Stimulated activated CD4-positive, alpha-beta T cell treated with anti-CD3 and anti-CD28 coated beads, Interleukin-15, amount 100 ng/mL, for 24 hours (primary cell): ENCODE results near the gene KIRREL2.
A peak's percentile ranks its signal among the peaks of the same experiment; 100 is the strongest.
"Not testable (repeated sequence)": the region's sequence is repeated elsewhere in the genome, so short reads cannot be mapped to it uniquely, and the experiment has no call there.

Experiments used
- DNase-seq: peaks from one replicate; pipeline ENCODE4 v3.0.0-alpha.2; 2020

KIRREL2 gene

GRCh38 chr19:35870124-35870736, 13.5 kb downstream of the KIRREL2 start:
- DNase-seq: peak; percentile 77

DNA sequence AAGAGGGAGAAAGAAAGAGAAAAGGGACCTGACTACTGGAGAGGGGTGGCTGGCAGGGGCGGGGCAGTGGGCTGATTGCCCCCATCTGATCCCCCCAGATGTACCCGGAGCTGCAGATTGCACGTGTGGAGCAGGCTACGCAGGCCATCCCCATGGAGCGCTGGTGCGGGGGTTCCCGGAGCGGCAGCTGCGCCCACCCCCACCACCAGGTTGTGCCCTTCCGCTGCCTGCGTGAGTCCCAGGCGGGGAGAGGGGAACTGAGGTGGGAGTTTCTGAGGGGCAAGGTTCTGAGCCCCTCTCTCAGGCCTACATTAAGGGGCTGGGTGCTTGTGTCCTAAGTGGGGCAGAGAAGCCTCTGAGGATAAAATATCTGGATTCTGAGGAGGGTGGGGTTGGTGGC, 14.1 kb downstream of the KIRREL2 start:
- DNase-seq: no peak

- DNase-seq: no peak
These were observed 14.9 kb downstream of the KIRREL2 start for GRCh38 chr19:35871611-35872010.

GRCh38 chr19:35872180-35872579, 15.5 kb downstream of the KIRREL2 start:
- DNase-seq: no peak

DNA sequence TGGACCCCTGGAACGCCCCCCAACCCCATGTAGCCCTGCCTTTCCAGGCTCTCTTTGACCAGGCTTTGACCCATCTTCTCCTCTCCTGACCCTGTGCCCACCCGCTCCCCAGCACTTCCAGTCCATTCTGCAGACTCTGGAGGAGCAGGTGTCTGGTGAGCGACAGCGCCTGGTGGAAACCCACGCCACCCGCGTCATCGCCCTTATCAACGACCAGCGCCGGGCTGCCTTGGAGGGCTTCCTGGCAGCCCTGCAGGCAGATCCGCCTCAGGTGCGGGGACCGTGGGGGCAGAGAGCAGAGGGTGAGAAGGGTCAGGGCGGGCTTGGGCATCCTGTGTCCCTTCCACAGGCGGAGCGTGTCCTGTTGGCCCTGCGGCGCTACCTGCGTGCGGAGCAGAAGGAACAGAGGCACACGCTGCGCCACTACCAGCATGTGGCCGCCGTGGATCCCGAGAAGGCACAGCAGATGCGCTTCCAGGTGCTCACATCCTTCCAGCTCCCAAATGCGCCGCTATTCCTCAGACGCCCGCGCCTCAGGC, 17.8 kb downstream of the KIRREL2 start:
- no peak for DNase-seq

- DNase-seq: no peak
These were observed 22.4 kb downstream of the KIRREL2 start for GRCh38 chr19:35879068-35879467.

DNA sequence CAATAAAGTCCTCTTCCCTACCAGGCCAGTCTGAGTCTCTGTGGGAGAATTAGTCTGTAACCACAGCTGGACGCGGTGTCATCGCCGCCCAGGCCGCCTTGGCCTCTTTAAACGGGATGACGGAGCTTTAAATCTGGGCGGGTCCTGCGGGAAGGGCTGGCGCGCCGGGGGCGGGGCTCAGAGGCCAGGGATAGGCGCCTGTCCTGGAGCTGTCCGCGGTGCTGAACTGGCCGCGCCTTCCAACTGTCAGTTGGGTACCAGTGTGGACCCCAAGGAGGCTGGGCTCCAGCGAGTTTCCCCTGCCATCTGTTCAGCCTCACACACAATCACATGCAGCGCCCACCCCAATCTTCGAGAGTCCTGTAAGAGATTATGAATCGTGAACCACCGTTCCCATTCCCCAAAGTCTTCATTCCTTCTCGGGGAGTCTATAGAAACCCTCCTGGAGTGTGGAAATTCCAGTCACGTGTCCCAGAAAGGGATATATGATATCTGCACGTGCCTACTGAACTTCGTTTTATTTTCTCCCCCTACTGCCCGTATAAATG, 23.1 kb downstream of the KIRREL2 start:
- DNase-seq: peak; percentile 91

DNA sequence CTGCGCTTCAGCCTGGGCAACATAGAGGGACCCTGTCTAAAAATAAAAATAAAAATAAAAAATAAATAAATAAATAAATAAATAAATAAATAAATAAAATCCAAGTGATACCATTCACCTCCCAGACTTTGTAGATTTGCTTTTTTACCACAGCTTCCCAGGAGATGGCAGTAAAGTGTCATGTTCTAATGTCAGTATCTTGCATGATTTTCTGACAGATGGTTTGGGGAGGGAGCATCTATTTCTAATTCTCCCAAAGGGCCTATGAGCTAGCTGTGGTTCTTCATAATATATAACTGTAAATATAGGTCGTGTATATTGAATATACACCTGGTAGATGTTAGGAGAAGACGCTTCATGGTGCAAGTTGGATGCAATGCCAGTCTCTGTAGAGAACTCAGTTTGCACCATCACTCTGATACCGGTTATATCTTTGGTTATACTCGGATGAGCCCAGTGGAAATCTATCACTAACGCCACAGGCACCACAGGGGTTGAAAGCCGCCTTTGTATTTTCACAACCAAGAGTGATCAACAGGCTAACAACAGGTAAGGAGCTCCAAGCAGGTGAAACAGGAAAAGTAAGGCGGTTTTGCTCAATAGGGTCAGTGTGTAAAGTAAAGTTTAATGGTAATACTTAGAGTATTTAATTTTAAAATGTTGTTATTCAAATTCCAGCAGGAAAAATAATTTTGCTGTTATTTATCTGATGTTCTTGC, 25.6 kb downstream of the KIRREL2 start:
- no peak for DNase-seq

- DNase-seq: no peak
These were observed 27.2 kb downstream of the KIRREL2 start for GRCh38 chr19:35883882-35884281.

DNA sequence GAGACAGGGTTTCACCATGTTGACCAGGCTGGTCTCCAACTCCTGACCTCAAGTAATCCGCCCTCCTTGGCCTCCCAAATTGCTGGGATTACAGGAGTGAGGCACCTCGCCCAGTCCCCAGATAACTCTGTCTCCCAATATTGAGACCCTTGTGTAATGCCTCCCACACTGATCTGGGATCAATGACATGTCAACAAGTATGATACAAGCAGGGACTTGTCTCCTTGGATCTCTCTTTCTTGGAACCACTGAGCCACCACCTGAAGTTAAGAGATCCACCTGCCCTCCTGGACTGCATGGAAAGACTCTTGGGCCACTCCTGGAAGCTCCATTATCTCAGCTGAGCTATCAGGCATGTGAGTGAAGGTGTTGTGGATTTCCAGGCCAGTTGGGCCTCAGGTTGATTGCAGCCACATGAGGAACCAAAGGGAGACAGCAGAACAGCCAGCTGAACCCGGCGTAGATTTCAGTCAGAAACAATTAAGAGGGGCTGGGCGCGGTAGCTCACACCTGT, 28.6 kb downstream of the KIRREL2 start:
- no peak for DNase-seq

GRCh38 chr19:35885904-35886303, 29.2 kb downstream of the KIRREL2 start:
- no peak for DNase-seq

DNA sequence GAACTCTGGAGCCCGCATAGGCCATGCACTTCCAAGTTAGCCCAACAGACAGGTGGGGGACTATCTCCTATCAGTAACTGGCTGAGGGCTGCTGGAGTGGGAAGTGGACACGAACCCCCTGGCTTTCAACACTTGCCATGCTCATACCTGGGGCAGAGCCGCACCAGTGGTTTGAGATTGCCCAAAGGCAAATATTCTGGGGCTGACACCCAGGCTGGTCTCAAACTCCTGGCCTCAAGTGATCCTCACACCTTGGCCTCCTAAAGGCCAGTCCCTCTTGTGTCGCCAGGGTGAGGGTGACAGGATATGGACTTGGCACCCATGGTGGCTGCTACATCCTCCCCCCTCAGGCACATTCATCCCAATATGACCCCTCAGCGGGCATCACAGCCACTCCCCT, 30.5 kb downstream of the KIRREL2 start:
- no peak for DNase-seq

GRCh38 chr19:35888398-35888797, 31.7 kb downstream of the KIRREL2 start:
- no peak for DNase-seq

GRCh38 chr19:35889370-35890112, 32.8 kb downstream of the KIRREL2 start:
- no peak for DNase-seq

GRCh38 chr19:35890113-35890650, 33.5 kb downstream of the KIRREL2 start:
- DNase-seq: no peak

DNA sequence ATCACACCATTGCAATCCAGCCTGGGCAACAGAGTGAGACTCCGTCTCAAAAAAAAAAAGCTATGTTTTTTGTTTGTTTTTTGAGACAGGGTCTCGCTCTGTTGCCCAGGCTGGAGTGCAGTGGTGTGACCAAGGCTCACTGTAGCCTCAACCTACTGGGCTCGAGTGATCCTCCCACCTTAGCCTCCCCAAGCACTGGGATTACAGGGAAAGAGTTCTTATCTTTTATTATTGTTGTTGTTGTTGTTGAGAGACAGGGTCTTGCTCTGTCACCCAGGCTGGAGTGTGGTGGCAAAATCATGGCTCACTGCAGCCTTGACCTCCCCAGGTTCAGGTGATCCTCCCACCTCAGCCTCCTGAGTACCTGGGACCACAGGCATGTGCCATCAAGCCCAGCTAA, 35.1 kb downstream of the KIRREL2 start:
- DNase-seq: not testable (repeated sequence)

GRCh38 chr19:35894342-35894741, 37.6 kb downstream of the KIRREL2 start:
- DNase-seq: no peak

- no peak for DNase-seq
These were observed 39.4 kb downstream of the KIRREL2 start for GRCh38 chr19:35895911-35896642.

DNA sequence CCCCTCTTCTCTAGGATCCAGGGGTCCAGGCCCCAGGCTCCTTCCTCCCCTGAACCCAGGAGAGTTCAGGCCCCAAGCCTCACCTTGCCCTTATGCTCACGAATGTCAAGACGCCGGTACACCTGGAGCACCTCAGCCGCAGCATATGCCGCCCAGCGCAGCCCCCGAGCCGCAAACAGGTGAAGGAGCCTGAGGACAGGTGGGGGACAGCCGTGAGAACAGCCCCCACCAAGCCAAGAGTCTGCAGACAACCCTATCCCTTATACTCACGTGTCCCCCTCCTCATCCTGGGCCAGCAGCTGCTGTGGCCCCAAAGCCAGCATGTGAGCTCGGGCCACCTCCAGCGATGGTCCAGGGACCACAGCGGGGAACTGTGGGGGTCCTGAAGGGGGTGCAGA, 39.9 kb downstream of the KIRREL2 start:
- no peak for DNase-seq

DNA sequence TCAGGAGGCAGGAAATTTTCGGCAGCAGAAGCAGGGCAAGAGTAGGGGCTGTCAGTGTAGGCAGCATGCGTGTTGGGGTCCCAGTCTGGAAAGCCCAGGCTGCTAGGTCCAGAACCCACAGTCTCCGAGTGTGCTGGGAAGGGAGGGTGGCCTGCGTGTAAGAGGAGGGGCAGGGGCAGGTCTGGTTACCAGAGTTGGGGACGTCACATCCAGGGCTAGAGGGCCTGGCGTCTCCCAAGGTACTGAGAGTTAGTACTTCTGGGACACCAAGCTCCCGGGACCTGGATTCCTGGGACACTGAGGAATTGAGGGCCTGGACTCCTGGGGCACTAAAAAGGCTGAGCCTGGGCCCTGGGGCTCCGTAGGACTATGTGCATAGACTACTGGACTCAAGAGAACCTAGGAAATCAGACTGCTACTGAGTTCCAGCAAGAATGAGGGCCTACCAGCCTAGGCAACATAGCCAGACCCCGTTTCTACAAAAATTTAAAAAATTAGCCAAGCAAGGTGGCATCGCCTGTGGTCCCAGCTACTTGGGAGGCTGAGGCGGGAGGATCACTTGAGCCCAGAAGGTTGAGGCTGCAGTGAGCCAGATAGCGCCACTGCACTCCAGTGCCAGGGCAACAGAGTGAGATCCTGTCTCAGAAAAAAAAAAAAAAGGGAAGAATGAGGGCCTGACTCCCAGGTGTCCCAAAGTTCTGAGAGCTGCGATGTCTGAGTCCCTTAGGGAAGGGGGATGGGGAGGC, 41.2 kb downstream of the KIRREL2 start:
- no peak for DNase-seq

DNA sequence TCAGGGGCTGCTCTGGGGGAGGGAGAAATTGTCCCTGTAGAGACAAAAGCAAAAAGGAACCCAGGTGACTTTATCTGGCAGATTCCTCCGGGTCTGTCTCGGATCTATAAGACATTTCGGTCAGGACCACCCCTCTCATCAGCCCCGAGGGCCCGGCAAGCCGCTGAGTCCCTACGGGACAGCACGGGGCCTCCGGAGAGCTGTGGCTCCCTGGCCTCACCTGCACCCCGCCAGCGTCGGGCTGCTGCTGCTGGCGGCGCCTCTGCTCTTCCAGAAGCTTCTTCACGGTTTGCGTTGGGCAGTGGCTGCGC, 41.7 kb downstream of the KIRREL2 start:
- no peak for DNase-seq
